Erythroblast (primary cell): ENCODE data around the gene ANKRD6.

Experiments
- GATA1 ChIP-seq: IDR thresholded peaks from 2 replicates; pipeline ENCODE4 v1.6.1; 2011; ENCODE audit warnings: low read depth, mild to moderate bottlenecking, control low read depth, low read length, moderate library complexity
- POLR2A ChIP-seq: IDR thresholded peaks from 2 replicates; pipeline ENCODE4 v1.6.1; 2011; ENCODE audit warnings: mild to moderate bottlenecking, low read length

GRCh38 chr6:89610149-89610642, 177.2 kb downstream of the ANKRD6 start:
- TF ChIP-seq POLR2A, result no peak
- no peak for TF ChIP-seq GATA1
